ENCODE measurements around the gene TMEM178B. TPM values are rescaled to one million over a fixed set of nuclear protein-coding genes. Genes with fewer than 3 reads are reported as not detected.

TMEM178B gene
- total RNA-seq, 1 experiment from 2014 or later: 0.39 TPM

GRCh38 chr7:141144921-141145629 lies 71.2 kb downstream of the TMEM178B start:
- in situ Hi-C loops (cut with HindIII; ENCODE audit: low pct_unique_long_range_greater_than_20kb, low sequenced_read_pairs): no loop called here
- no peaks in the 10 kb centered on the region for H3K4me1 ChIP-seq (ENCODE audit: control insufficient read depth, insufficient read depth, low read length)
- CTCF ChIA-PET: no interaction called here
- ATAC-seq (peak; percentile 42; the same call in 1 of the 2 replicates), DNase-seq (ENCODE audit: low read depth, low spot score) (no peak)
- no peak overlapping the region for H3K4me3 ChIP-seq (ENCODE audit: low read depth in 2 of 2, low read length in 2 of 2)
- BruUV-seq (replicated peaks): no TSS peak
- POLR2A ChIA-PET: no interaction called here
- H3K36me3 ChIP-seq (ENCODE audit: control insufficient read depth, insufficient read depth, low read length): no peaks in the 10 kb centered on the region
- intact Hi-C loops (cut with micrococcal nuclease; ENCODE audit: unreplicated experiment): loop anchor here (5.0 kb wide), 1 partner anchor 48 kb away; no protein-coding TSS in a partner anchor
- H3K9me3 ChIP-seq (ENCODE audit: control insufficient read depth, insufficient read depth, low read depth, low read length): no peaks in the 10 kb centered on the region
- no peak overlapping the region for H3K27ac ChIP-seq (ENCODE audit: low read length)
- TF ChIP-seq REST (IDR thresholded peaks at IDR 0.05; ENCODE audit: insufficient read depth in 1 of 2, low read depth in 2 of 2, low read length in 1 of 2): no peak
- no peak for TF ChIP-seq TCF7L2 (IDR thresholded peaks at IDR 0.05; ENCODE audit: low read depth, low read length)
- no peak for TF ChIP-seq SIN3A (IDR thresholded peaks at IDR 0.05; ENCODE audit: borderline replicate concordance, insufficient read depth, low read depth, low read length)
- TF ChIP-seq, protein P1, sequence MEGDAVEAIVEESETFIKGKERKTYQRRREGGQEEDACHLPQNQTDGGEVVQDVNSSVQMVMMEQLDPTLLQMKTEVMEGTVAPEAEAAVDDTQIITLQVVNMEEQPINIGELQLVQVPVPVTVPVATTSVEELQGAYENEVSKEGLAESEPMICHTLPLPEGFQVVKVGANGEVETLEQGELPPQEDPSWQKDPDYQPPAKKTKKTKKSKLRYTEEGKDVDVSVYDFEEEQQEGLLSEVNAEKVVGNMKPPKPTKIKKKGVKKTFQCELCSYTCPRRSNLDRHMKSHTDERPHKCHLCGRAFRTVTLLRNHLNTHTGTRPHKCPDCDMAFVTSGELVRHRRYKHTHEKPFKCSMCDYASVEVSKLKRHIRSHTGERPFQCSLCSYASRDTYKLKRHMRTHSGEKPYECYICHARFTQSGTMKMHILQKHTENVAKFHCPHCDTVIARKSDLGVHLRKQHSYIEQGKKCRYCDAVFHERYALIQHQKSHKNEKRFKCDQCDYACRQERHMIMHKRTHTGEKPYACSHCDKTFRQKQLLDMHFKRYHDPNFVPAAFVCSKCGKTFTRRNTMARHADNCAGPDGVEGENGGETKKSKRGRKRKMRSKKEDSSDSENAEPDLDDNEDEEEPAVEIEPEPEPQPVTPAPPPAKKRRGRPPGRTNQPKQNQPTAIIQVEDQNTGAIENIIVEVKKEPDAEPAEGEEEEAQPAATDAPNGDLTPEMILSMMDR (IDR thresholded peaks at IDR 0.05): no peak
- no peak for TF ChIP-seq POLR2AphosphoS5 (IDR thresholded peaks at IDR 0.05; ENCODE audit: low read depth, low read length)
- H3K27me3 ChIP-seq (ENCODE audit: control insufficient read depth, insufficient read depth, low read length): no peaks in the 10 kb centered on the region

- no peaks in the 10 kb centered on the region for H3K36me3 ChIP-seq (ENCODE audit: control insufficient read depth, insufficient read depth, low read length)
- H3K27me3 ChIP-seq (ENCODE audit: control insufficient read depth, insufficient read depth, low read length): no peaks in the 10 kb centered on the region
- DNase-seq (ENCODE audit: low read depth, low spot score) (no peak), ATAC-seq (no peak)
- no peak overlapping the region for H3K27ac ChIP-seq (ENCODE audit: low read length)
- no peaks in the 10 kb centered on the region for H3K4me1 ChIP-seq (ENCODE audit: control insufficient read depth, insufficient read depth, low read length)
- ChIA-PET CTCF (no interaction called here), POLR2A (no interaction called here)
- intact Hi-C loops (cut with micrococcal nuclease; ENCODE audit: unreplicated experiment) (loop anchor here (5.0 kb wide), 1 partner anchor 48 kb away; no protein-coding TSS in a partner anchor), in situ Hi-C loops (cut with HindIII; ENCODE audit: low pct_unique_long_range_greater_than_20kb, low sequenced_read_pairs) (no loop called here)
- H3K9me3 ChIP-seq (ENCODE audit: control insufficient read depth, insufficient read depth, low read depth, low read length): no peaks in the 10 kb centered on the region
- H3K4me3 ChIP-seq (ENCODE audit: low read depth in 2 of 2, low read length in 2 of 2): no peak overlapping the region
- no TSS peak for BruUV-seq (replicated peaks)
- TF ChIP-seq, protein P1 (IDR thresholded peaks at IDR 0.05): no peak
- TF ChIP-seq POLR2AphosphoS5 (IDR thresholded peaks at IDR 0.05; ENCODE audit: low read depth, low read length): no peak
- no peak for TF ChIP-seq TCF7L2 (IDR thresholded peaks at IDR 0.05; ENCODE audit: low read depth, low read length)
- no peak for TF ChIP-seq SIN3A (IDR thresholded peaks at IDR 0.05; ENCODE audit: borderline replicate concordance, insufficient read depth, low read depth, low read length)
- TF ChIP-seq REST (IDR thresholded peaks at IDR 0.05; ENCODE audit: insufficient read depth in 1 of 2, low read depth in 2 of 2, low read length in 1 of 2): no peak
Observed at GRCh38 chr7:141145630-141145982, 71.7 kb downstream of the TMEM178B start.

All from Panc1 (cell line).